Tibial nerve (tissue), 4 donors: ENCODE data around the gene CLPTM1. TPM values are rescaled to one million over a fixed set of nuclear protein-coding genes. Genes with fewer than 3 reads are reported as not detected.

Source experiments
- DNase-seq, 2 donors: peaks; one replicate each; pipeline ENCODE4 v3.0.0-alpha.2; 2019; ENCODE audit warnings: low spot score in 2 of 2
- H3K27ac ChIP-seq, 4 donors: fragments of 200-600 bp; sonication (generic) in 3 of 4; one replicate each; pipeline ENCODE4 v1.5.1; 2017 to 2019; ENCODE audit warnings: mild to moderate bottlenecking in 1 of 4
- H3K27me3 ChIP-seq, 2 donors: fragments of 200-600 bp; sonication (generic) in 1 of 2; one replicate each; pipeline versions ENCODE4 v1.5.1 to v1.6.0; 2017 to 2019
- H3K36me3 ChIP-seq, 3 donors: fragments of 200-600 bp; sonication (generic); one replicate each; pipeline ENCODE4 v1.5.1; 2018 to 2019
- H3K4me1 ChIP-seq, 4 donors: fragments of 200-600 bp; sonication (generic) in 3 of 4; one replicate each; pipeline ENCODE4 v1.5.1; 2017 to 2019
- H3K4me3 ChIP-seq, 4 donors: fragments of 200-600 bp; sonication (generic) in 3 of 4; one replicate each; pipeline ENCODE4 v1.5.1; 2017 to 2019; ENCODE audit warnings: mild to moderate bottlenecking in 1 of 4, moderate library complexity in 1 of 4
- H3K9me3 ChIP-seq, 4 donors: fragments of 200-600 bp; sonication (generic) in 3 of 4; one replicate each; pipeline ENCODE4 v1.5.1; 2017 to 2019
- EP300 ChIP-seq, 2 donors: sonication (generic); formaldehyde crosslinking; IDR thresholded peaks; one replicate each; pipeline ENCODE4 v1.6.1; 2017; ENCODE audit warnings: antibody characterized with exemption in 2 of 2, mild to moderate bottlenecking in 1 of 2
- POLR2A ChIP-seq, 2 donors: fragments of 450-650 bp; IDR thresholded peaks; one replicate each; pipeline ENCODE4 v1.6.1; 2017; ENCODE audit warnings: antibody characterized with exemption in 2 of 2, mild to moderate bottlenecking in 2 of 2, moderate library complexity in 2 of 2
- WGBS, 2 donors: methylation state at CpG; one replicate each; pipeline ENCODE4 v1.1.5; 2018; 5-methylcytosine and 5-hydroxymethylcytosine counted together
- total RNA-seq, 4 donors: library from RNA; depleted of rRNA; stranded (reverse); fragments of >200 nt; gene quantifications; one replicate each; pipeline ENCODE4 v1.1.0, GENCODE V29; 2016
- TF ChIP-seq, protein P1 (sequence below), 5 experiments: fragments of 200-600 bp in 3 of 5; fragments of 450-650 bp in 2 of 5; sonication (generic) in 3 of 5; IDR thresholded peaks; one replicate each; pipeline ENCODE4 v1.5.1; 2016 to 2019; ENCODE audit warnings: antibody characterized with exemption in 5 of 5, mild to moderate bottlenecking in 3 of 5, moderate library complexity in 2 of 5

The CLPTM1 gene
- total RNA-seq, 4 donors from 2014 or later = 52.3 to 89.4 (median 74.5) TPM

DNA sequence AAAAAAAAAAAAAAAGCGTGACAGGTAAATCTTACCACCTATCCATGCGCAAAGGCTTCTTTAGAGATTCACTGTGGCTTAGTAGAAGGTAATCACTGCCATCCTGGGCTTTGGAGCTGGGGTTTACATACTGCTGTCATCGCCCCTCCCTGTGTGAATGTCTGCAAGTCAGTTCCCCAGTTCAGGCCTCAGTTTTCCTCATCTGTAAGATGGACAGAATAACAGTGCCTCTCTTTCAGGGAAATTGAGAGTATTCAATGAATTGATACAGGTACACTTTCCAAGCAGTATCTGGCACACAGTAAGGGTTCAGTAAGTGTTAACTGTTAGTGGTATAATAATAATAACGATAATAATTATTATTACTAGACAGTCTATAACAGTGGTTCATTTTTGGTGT, 48.3 kb downstream of the CLPTM1 start:
- Histone ChIP-seq H3K4me3 (no peak overlapping the region), H3K27me3 (no peaks in the 10 kb centered on the region), H3K9me3 (no peaks in the 10 kb centered on the region), H3K27ac (no peak overlapping the region), H3K36me3 (peaks cover 0 to 39% (median 0%) of the 10 kb centered on the region in 3 donors), H3K4me1 (peaks cover 0 to 15% (median 7%) of the 10 kb centered on the region in 4 donors)
- no peak for DNase-seq
- TF ChIP-seq, protein P1, sequence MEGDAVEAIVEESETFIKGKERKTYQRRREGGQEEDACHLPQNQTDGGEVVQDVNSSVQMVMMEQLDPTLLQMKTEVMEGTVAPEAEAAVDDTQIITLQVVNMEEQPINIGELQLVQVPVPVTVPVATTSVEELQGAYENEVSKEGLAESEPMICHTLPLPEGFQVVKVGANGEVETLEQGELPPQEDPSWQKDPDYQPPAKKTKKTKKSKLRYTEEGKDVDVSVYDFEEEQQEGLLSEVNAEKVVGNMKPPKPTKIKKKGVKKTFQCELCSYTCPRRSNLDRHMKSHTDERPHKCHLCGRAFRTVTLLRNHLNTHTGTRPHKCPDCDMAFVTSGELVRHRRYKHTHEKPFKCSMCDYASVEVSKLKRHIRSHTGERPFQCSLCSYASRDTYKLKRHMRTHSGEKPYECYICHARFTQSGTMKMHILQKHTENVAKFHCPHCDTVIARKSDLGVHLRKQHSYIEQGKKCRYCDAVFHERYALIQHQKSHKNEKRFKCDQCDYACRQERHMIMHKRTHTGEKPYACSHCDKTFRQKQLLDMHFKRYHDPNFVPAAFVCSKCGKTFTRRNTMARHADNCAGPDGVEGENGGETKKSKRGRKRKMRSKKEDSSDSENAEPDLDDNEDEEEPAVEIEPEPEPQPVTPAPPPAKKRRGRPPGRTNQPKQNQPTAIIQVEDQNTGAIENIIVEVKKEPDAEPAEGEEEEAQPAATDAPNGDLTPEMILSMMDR (IDR thresholded peaks at IDR 0.05) = no peak
- TF ChIP-seq EP300 (IDR thresholded peaks at IDR 0.05) = no peak
- TF ChIP-seq POLR2A (IDR thresholded peaks at IDR 0.05) = no peak
- WGBS, 2 donors = 94 to 97% methylated on average over 4 of the region's 4 CpGs

DNA sequence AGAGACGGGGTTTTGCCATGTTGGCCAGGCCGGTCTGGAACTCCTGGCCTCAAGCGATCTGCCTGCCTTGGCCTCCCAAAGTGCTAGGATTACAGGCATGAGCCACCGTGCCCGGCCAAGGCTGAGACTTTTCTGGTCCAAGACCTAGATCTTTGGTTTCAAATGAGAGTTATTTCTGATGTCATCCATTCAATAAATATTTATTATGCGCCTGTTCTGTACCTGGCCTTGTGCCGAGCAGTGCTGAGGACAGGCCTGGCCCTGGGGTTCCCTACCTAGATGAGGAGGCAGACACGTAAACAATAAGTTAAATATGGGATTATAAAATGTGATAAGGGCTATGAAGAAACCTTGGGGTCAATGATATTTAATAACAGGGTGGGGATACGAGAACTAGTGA, 50.6 kb downstream of the CLPTM1 start:
- Histone ChIP-seq H3K36me3 (peaks cover 0 to 58% (median 0%) of the 10 kb centered on the region in 3 donors), H3K9me3 (no peaks in the 10 kb centered on the region), H3K27me3 (no peaks in the 10 kb centered on the region), H3K27ac (peak overlapping the region in 1 of 4 donors; percentile 53), H3K4me3 (no peak overlapping the region), H3K4me1 (peaks cover 0 to 12% (median 7%) of the 10 kb centered on the region in 4 donors)
- TF ChIP-seq, protein P1 (IDR thresholded peaks at IDR 0.05) = no peak
- TF ChIP-seq EP300 (IDR thresholded peaks at IDR 0.05) (no peak), POLR2A (IDR thresholded peaks at IDR 0.05) (no peak)
- no peak for DNase-seq
- WGBS, 2 donors = 84 to 88% methylated on average over 9 of the region's 9 CpGs

DNA sequence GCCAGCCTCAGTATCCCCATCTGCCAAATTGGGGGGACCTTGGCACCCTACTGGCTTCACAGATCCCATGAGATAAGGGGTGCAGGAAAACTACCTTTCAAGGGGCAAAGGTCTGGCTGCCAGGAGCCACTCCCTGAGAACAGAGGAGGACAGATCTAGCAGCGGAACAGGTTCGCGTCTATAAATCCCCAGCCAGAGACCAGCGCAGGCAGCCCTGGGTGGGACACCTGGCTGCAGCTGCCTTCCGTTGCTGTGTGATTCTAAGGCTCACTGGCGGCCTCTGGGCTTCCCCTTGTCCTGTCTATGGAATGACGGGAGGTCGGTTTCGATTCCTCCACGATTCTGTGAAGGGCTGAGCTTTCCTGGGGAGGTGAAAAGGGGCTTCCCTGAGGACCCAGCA, 53.4 kb downstream of the CLPTM1 start:
- Histone ChIP-seq H3K4me3 (no peak overlapping the region), H3K27me3 (no peaks in the 10 kb centered on the region), H3K36me3 (peaks cover 0 to 76% (median 0%) of the 10 kb centered on the region in 3 donors), H3K4me1 (no peaks in the 10 kb centered on the region), H3K27ac (peak overlapping the region in 1 of 4 donors; percentile 40), H3K9me3 (no peaks in the 10 kb centered on the region)
- WGBS, 2 donors = 60 to 69% methylated on average over 10 of the region's 10 CpGs
- no peak for TF ChIP-seq EP300 (IDR thresholded peaks at IDR 0.05)
- no peak for TF ChIP-seq POLR2A (IDR thresholded peaks at IDR 0.05)
- no peak for DNase-seq

DNA sequence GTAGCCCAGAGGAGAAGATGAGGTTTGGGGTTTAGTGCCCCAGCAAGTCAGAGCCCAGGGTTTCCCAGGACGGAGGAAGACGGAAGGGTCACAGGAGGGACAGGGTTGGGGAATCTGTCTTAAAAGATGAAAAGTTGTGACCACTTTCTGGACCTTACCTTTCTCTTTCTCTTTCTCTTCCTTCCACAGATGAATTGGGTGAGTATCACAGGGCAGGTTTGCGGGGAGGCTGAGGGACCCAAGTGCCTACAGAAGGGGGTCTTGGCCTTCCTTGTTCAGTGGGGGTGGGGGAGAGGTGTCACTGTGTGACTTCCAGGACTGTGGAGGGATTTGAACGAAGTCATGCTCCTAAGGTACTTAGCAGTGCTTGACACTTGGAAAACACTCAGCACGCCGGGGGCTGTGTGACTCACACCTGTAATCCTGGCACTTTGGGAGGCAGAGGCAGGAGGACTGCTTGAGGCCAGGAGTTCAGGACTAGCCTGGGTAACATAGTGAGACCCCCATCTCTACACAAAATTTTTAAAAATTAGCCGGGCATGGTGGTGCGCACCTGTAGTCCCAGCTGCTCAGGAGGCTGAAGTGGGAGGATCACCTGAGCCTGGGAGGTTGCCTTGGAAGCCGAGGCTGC, 54.6 kb downstream of the CLPTM1 start:
- H3K27ac ChIP-seq = no peak overlapping the region
- TF ChIP-seq EP300 (IDR thresholded peaks at IDR 0.05) (no peak), POLR2A (IDR thresholded peaks at IDR 0.05) (no peak)
- TF ChIP-seq, protein P1 (IDR thresholded peaks at IDR 0.05) = no peak
- H3K27me3 ChIP-seq = no peaks in the 10 kb centered on the region
- WGBS, 2 donors = 86 to 92% methylated on average over 9 of the region's 9 CpGs
- H3K4me1 ChIP-seq = no peaks in the 10 kb centered on the region
- no peak overlapping the region for H3K4me3 ChIP-seq
- no peak for DNase-seq
- H3K9me3 ChIP-seq = no peaks in the 10 kb centered on the region
- peaks cover 0 to 79% (median 5%) of the 10 kb centered on the region in 3 donors for H3K36me3 ChIP-seq

DNA sequence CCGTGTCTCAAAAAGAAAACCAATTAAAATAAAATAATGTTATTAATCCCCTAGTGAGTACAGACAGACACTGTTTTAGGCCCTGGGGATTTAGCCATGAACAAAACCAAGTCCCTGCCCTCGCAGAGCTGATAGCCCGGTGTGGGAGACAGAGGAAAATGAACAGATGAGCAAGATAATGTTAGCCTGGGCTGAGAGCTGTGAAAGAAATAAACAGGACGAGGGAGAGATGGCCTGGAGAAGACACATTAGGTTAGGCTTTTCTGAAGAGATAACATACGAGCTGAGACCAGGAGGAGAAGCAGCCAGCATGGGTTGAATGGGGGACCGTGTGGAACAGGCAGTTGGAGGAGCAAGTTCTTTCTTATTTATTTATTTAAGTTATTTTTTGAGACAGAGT, 55.1 kb downstream of the CLPTM1 start:
- Histone ChIP-seq H3K27ac (no peak overlapping the region), H3K4me1 (no peaks in the 10 kb centered on the region), H3K9me3 (no peaks in the 10 kb centered on the region), H3K36me3 (peaks cover 0 to 81% (median 5%) of the 10 kb centered on the region in 3 donors), H3K4me3 (no peak overlapping the region), H3K27me3 (no peaks in the 10 kb centered on the region)
- TF ChIP-seq POLR2A (IDR thresholded peaks at IDR 0.05) (no peak), EP300 (IDR thresholded peaks at IDR 0.05) (no peak)
- TF ChIP-seq, protein P1 (IDR thresholded peaks at IDR 0.05) = no peak
- DNase-seq = no peak
- 66 to 67% methylated on average over 6 of the region's 6 CpGs for WGBS, 2 donors
